Right atrium auricular region (tissue), 2 donors: ENCODE data around the gene ENOSF1. TPM values are rescaled to one million over a fixed set of nuclear protein-coding genes. Genes with fewer than 3 reads are reported as not detected.

ENCODE experiments used
- DNase-seq: peaks from one replicate; pipeline ENCODE4 v3.0.0-alpha.2; 2019; ENCODE audit warnings: low spot score
- H3K27ac ChIP-seq, 2 donors: fragments of 200-600 bp; sonication (generic); 1 replicate in 1 of 2; 2 replicates in 1 of 2; pipeline ENCODE4 v1.5.1; 2016 to 2019
- H3K27me3 ChIP-seq, 2 donors: fragments of 200-600 bp; sonication (generic); one replicate each; pipeline versions ENCODE4 v1.5.1 to v1.6.0; 2017 to 2019
- H3K36me3 ChIP-seq: fragments of 200-600 bp; sonication (generic); one replicate; pipeline ENCODE4 v1.5.1; 2016
- H3K4me1 ChIP-seq, 2 donors: fragments of 200-600 bp; sonication (generic); one replicate each; pipeline versions ENCODE4 v1.5.1 to v1.6.0; 2017 to 2019
- H3K4me3 ChIP-seq, 2 donors: fragments of 200-600 bp; sonication (generic); 1 replicate in 1 of 2; 2 replicates in 1 of 2; pipeline ENCODE4 v1.5.1; 2017 to 2019; ENCODE audit warnings: mild to moderate bottlenecking in 1 of 2, moderate library complexity in 1 of 2
- H3K9me3 ChIP-seq, 2 donors: fragments of 200-600 bp; sonication (generic); one replicate each; pipeline ENCODE4 v1.5.1; 2019
- total RNA-seq, 2 donors: library from RNA; depleted of rRNA; stranded (reverse); fragments of >200 nt; gene quantifications; one replicate each; pipeline ENCODE4 v1.1.0, GENCODE V29; 2016
- TF ChIP-seq, protein P1 (sequence below), 2 donors: fragments of 200-600 bp; sonication (generic); IDR thresholded peaks; one replicate each; pipeline ENCODE4 v1.5.1; 2019; ENCODE audit warnings: antibody characterized with exemption in 2 of 2

Gene ENOSF1
- total RNA-seq, 2 donors from 2014 or later = 13.7 to 24.4 TPM

DNA sequence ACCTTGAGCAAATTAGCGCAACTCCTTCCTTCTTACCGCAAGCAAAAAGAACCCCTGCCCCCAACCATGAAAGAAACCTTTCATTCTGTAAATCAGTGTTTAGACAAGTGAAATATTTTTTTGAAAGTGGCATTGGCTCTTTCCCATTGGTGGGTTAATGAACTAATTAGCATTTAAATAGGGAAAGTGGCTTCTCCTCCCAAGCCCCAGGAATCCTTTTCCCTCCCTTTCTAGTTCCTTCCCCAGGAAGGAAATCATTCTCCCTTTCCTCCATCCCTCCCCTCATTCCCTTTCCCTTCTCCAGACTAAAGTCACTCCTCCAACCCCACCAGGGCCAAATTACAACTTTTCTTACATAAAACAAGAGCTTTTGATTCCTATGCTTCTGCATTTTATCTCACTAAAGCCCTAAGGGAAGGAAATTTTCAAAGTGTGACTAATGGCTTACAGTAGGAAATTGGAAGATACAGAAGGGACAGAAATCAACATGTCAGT lies 77.8 kb downstream of the ENOSF1 start:
- Histone ChIP-seq H3K9me3 (no peaks in the 10 kb centered on the region), H3K36me3 (no peaks in the 10 kb centered on the region), H3K27me3 (no peaks in the 10 kb centered on the region), H3K27ac (no peak overlapping the region), H3K4me1 (no peaks in the 10 kb centered on the region), H3K4me3 (no peak overlapping the region)
- TF ChIP-seq, protein P1, sequence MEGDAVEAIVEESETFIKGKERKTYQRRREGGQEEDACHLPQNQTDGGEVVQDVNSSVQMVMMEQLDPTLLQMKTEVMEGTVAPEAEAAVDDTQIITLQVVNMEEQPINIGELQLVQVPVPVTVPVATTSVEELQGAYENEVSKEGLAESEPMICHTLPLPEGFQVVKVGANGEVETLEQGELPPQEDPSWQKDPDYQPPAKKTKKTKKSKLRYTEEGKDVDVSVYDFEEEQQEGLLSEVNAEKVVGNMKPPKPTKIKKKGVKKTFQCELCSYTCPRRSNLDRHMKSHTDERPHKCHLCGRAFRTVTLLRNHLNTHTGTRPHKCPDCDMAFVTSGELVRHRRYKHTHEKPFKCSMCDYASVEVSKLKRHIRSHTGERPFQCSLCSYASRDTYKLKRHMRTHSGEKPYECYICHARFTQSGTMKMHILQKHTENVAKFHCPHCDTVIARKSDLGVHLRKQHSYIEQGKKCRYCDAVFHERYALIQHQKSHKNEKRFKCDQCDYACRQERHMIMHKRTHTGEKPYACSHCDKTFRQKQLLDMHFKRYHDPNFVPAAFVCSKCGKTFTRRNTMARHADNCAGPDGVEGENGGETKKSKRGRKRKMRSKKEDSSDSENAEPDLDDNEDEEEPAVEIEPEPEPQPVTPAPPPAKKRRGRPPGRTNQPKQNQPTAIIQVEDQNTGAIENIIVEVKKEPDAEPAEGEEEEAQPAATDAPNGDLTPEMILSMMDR (IDR thresholded peaks at IDR 0.05) = no peak
- no peak for DNase-seq

DNA sequence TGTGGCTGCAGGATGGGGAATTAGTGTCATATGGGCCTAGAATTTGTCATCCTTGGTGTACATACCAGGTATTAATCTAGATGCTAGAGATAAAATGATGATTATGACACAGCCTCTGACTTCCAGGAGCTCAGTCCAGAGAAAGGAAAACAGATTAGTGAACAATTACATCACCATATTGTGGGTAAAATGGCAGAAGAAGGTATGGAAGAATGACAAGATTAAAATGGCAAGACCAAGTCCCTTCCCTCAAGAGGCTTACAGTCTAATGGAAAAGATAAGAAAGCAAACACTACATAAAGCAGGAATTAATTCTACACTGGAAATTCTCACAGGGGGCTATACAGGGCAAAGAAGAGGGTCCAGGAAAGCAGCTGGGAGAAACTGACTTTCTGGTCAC lies 80.9 kb downstream of the ENOSF1 start:
- TF ChIP-seq, protein P1 (IDR thresholded peaks at IDR 0.05) = no peak
- Histone ChIP-seq H3K36me3 (no peaks in the 10 kb centered on the region), H3K4me1 (no peaks in the 10 kb centered on the region), H3K27ac (no peak overlapping the region), H3K27me3 (no peaks in the 10 kb centered on the region), H3K9me3 (no peaks in the 10 kb centered on the region), H3K4me3 (no peak overlapping the region)
- DNase-seq = no peak

- H3K9me3 ChIP-seq = no peaks in the 10 kb centered on the region
- no peak overlapping the region for H3K27ac ChIP-seq
- TF ChIP-seq, protein P1 (IDR thresholded peaks at IDR 0.05) = no peak
- no peak overlapping the region for H3K4me3 ChIP-seq
- no peaks in the 10 kb centered on the region for H3K4me1 ChIP-seq
- no peaks in the 10 kb centered on the region for H3K36me3 ChIP-seq
- no peak for DNase-seq
- no peaks in the 10 kb centered on the region for H3K27me3 ChIP-seq
Measured at GRCh38 chr18:629269-630150, 82.9 kb downstream of the ENOSF1 start.

DNA sequence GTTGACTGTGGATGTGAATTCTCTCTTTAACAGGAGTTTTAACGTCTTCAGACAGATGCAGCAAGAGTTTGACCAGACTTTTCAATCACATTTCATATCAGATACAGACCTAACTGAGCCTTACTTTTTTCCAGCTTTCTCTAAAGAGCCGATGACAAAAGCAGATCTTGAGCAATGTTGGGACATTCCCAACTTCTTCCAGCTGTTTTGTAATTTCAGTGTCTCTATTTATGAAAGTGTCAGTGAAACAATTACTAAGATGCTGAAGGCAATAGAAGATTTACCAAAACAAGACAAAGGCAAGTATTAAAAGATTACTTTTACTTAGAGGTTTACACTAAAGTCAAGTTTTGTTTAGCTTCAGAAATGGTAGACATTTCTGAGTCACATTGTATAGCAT lies 85.2 kb downstream of the ENOSF1 start:
- Histone ChIP-seq H3K4me3 (no peak overlapping the region), H3K36me3 (no peaks in the 10 kb centered on the region), H3K9me3 (no peaks in the 10 kb centered on the region), H3K27ac (no peak overlapping the region), H3K27me3 (no peaks in the 10 kb centered on the region), H3K4me1 (no peaks in the 10 kb centered on the region)
- DNase-seq = no peak
- TF ChIP-seq, protein P1 (IDR thresholded peaks at IDR 0.05) = no peak

GRCh38 chr18:623761-624620 lies 88.4 kb downstream of the ENOSF1 start:
- Histone ChIP-seq H3K27me3 (no peaks in the 10 kb centered on the region), H3K27ac (no peak overlapping the region), H3K4me3 (no peak overlapping the region), H3K4me1 (no peaks in the 10 kb centered on the region), H3K36me3 (no peaks in the 10 kb centered on the region), H3K9me3 (no peaks in the 10 kb centered on the region)
- TF ChIP-seq, protein P1 (IDR thresholded peaks at IDR 0.05) = peak; percentile 56 to 78
- no peak for DNase-seq
